Measurements from ENCODE around the gene RPS16.
"Not testable (repeated sequence)": the region's sequence is repeated elsewhere in the genome, so short reads cannot be mapped to it uniquely, and the experiment has no call there.

The RPS16 gene

GRCh38 chr19:39435499-39436349 lies at the start of gene RPS16:
Gene RPS16, minus strand, starts transcription at chr19:39435949. Its CDS starts 54 bp downstream, at chr19:39435895.
- DNase-seq, result peak; percentile 100

- DNase-seq, result no peak
These were observed 47.4 kb upstream of the RPS16 start for GRCh38 chr19:39483141-39483540.

- DNase-seq, result no peak
These were observed 45.9 kb upstream of the RPS16 start for GRCh38 chr19:39481676-39482075.

GRCh38 chr19:39481229-39481545 lies 45.4 kb upstream of the RPS16 start:
- DNase-seq, result no peak

- peak; percentile 97 for DNase-seq
These were observed 44.8 kb upstream of the RPS16 start, which contains the start of gene TIMM50 for GRCh38 chr19:39480337-39481228. Gene TIMM50, plus strand, starts transcription at chr19:39480838. Its CDS starts 16 bp downstream, at chr19:39480854.

- no peak for DNase-seq
These were observed 44.2 kb upstream of the RPS16 start for GRCh38 chr19:39479916-39480315.

- not testable (repeated sequence) for DNase-seq
These were observed 43.6 kb upstream of the RPS16 start for GRCh38 chr19:39479319-39479801.

- no peak for DNase-seq
These were observed 40.0 kb upstream of the RPS16 start for GRCh38 chr19:39475748-39476147.

GRCh38 chr19:39474139-39474620 lies 38.4 kb upstream of the RPS16 start:
- peak; percentile 77 for DNase-seq

GRCh38 chr19:39473443-39473960 lies 37.8 kb upstream of the RPS16 start:
- no peak for DNase-seq

GRCh38 chr19:39472746-39473442 lies 37.1 kb upstream of the RPS16 start:
- no peak for DNase-seq

GRCh38 chr19:39471756-39472536 lies 36.2 kb upstream of the RPS16 start:
- DNase-seq, result no peak

GRCh38 chr19:39470724-39471339 lies 35.1 kb upstream of the RPS16 start:
- no peak for DNase-seq

GRCh38 chr19:39469567-39469966 lies 33.8 kb upstream of the RPS16 start:
- no peak for DNase-seq

GRCh38 chr19:39469036-39469435 lies 33.3 kb upstream of the RPS16 start:
- no peak for DNase-seq

GRCh38 chr19:39467941-39468340 lies 32.2 kb upstream of the RPS16 start:
- DNase-seq, result no peak

GRCh38 chr19:39465956-39466747 lies 30.4 kb upstream of the RPS16 start:
- DNase-seq, result no peak

GRCh38 chr19:39463403-39463802 lies 27.7 kb upstream of the RPS16 start:
- DNase-seq, result no peak

GRCh38 chr19:39451257-39451656 lies 15.5 kb upstream of the RPS16 start:
- not testable (repeated sequence) for DNase-seq

GRCh38 chr19:39449116-39449797 lies 13.5 kb upstream of the RPS16 start:
- DNase-seq, result no peak

Data from activated naive CD4-positive, alpha-beta T cell treated with Interleukin-2 at 50 U/mL for 16 hours (primary cell).